Measurements from ENCODE around the gene RNF144B. TPM values are rescaled to one million over a fixed set of nuclear protein-coding genes. Genes with fewer than 3 reads are reported as not detected.

The RNF144B gene
- total and polyA plus RNA-seq, 2 of the 13 experiments (the other 11 are each of a cell fraction or from before 2014, with no cell fraction given) = 1.8 to 4.3 TPM

DNA sequence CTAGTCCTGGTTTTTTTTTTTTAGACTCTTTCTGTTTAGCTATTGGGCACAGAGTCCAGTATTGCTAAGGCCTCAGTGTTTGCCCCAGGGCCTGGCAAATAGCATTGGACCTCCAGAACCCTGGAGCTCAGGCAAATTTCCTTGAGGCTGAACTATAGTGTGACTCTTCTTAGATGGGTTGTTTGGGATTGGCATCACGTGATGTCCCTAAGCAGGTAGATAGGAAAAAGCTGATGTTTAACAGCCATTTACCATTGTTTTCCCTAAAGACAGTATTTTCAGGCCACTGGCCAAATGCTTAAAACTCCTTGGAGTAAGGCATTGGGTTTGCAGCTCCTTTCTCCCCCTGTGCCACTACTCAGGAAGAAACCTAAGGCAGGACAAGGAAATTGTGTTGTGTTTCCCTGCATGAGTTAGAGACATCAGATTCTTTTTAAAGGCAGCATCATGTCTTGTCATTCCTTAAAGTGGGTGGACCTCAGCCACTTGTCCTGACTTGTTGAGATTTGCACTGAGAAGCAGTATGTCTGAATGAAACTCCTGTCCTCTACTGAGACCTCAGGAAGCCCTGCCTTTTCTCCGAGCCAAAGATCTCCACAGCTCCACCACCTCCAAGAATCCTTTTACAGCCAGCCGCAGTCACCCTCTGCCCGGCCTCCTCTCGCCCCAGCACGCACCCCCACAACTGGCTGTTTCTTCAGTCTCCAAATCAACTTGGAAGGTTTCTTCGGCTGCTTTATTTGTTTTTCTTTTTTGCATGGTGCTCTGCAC, 46.2 kb upstream of the RNF144B start:
- Histone ChIP-seq H3K9me3 (ENCODE audit: low read length) (no peaks in the 10 kb centered on the region), H3K79me2 (ENCODE audit: insufficient read depth, low read length) (no peaks in the 10 kb centered on the region), H3K36me3 (replicated peaks in 1 of 2; ENCODE audit: control insufficient read depth in 1 of 2, insufficient read depth in 2 of 2, low read length in 2 of 2) (no peaks in the 10 kb centered on the region), H3K4me2 (ENCODE audit: low read depth, low read length) (no peak overlapping the region), H3K9ac (ENCODE audit: insufficient read depth, low read depth, low read length) (no peak overlapping the region), H3K4me1 (ENCODE audit: insufficient read depth, low read length) (no peaks in the 10 kb centered on the region), H4K20me1 (ENCODE audit: insufficient read depth, low read length) (no peaks in the 10 kb centered on the region), H3K27ac (ENCODE audit: extremely low read length, insufficient read depth, low read length) (no peak overlapping the region), H2AFZ (ENCODE audit: low read length) (no peak overlapping the region), H3K4me3 (replicated peaks in 1 of 3; ENCODE audit: insufficient read depth in 1 of 3, low read depth in 2 of 3, low read length in 3 of 3) (no peak overlapping the region), H3K27me3 (ENCODE audit: control insufficient read depth in 1 of 2, insufficient read depth in 2 of 2, low read length in 2 of 2) (no peaks in the 10 kb centered on the region; a peak in 1 of 5 replicates)
- ATAC-seq (no peak), FAIRE-seq (no peak), DNase-seq (ENCODE audit: low spot score) (no peak)
- BruUV-seq (replicated peaks) = no TSS peak
- in situ Hi-C loops (cut with HindIII; ENCODE audit: extremely low pct_ligation_motif_present, low pct_unique_long_range_greater_than_20kb) (no loop called here), intact Hi-C loops (cut with micrococcal nuclease; ENCODE audit: unreplicated experiment) (no loop called here)
- ChIA-PET POLR2A (no interaction called here), CTCF (ENCODE audit: low intra/inter-chr PET ratio, low total read pairs) (no interaction called here)
- TF ChIP-seq ZNF747 (CRISPR knock-in tag; IDR thresholded peaks at IDR 0.05; ENCODE audit: borderline replicate concordance) (no peak), RAD51 (IDR thresholded peaks at IDR 0.05; ENCODE audit: borderline replicate concordance) (peak; percentile 67; the same call in 1 of the 2 replicates)
- WGBS (ENCODE audit: low lambda C conversion rate) = 57% methylated on average over 7 of the region's 7 CpGs

- H3K79me2 ChIP-seq (ENCODE audit: insufficient read depth, low read length) = no peaks in the 10 kb centered on the region
- DNase-seq (ENCODE audit: low spot score) (no peak), FAIRE-seq (no peak), ATAC-seq (no peak)
- no peak overlapping the region for H3K27ac ChIP-seq (ENCODE audit: extremely low read length, insufficient read depth, low read length)
- no peaks in the 10 kb centered on the region for H3K9me3 ChIP-seq (ENCODE audit: low read length)
- WGBS (ENCODE audit: low lambda C conversion rate) = 44% methylated on average over 3 of the region's 3 CpGs
- no TSS peak for BruUV-seq (replicated peaks)
- no peaks in the 10 kb centered on the region for H3K36me3 ChIP-seq (replicated peaks in 1 of 2; ENCODE audit: control insufficient read depth in 1 of 2, insufficient read depth in 2 of 2, low read length in 2 of 2)
- no peak overlapping the region for H3K4me2 ChIP-seq (ENCODE audit: low read depth, low read length)
- no peak overlapping the region for H3K9ac ChIP-seq (ENCODE audit: insufficient read depth, low read depth, low read length)
- H4K20me1 ChIP-seq (ENCODE audit: insufficient read depth, low read length) = no peaks in the 10 kb centered on the region
- no peaks in the 10 kb centered on the region; a peak in 1 of 5 replicates for H3K27me3 ChIP-seq (ENCODE audit: control insufficient read depth in 1 of 2, insufficient read depth in 2 of 2, low read length in 2 of 2)
- H2AFZ ChIP-seq (ENCODE audit: low read length) = no peak overlapping the region
- POLR2A ChIA-PET = no interaction called here
- TF ChIP-seq ZNF652 (CRISPR knock-in tag; IDR thresholded peaks at IDR 0.05; ENCODE audit: borderline replicate concordance, low read depth) (no peak), ISL2 (CRISPR knock-in tag; IDR thresholded peaks at IDR 0.05) (no peak)
- TF ChIP-seq, protein P1, sequence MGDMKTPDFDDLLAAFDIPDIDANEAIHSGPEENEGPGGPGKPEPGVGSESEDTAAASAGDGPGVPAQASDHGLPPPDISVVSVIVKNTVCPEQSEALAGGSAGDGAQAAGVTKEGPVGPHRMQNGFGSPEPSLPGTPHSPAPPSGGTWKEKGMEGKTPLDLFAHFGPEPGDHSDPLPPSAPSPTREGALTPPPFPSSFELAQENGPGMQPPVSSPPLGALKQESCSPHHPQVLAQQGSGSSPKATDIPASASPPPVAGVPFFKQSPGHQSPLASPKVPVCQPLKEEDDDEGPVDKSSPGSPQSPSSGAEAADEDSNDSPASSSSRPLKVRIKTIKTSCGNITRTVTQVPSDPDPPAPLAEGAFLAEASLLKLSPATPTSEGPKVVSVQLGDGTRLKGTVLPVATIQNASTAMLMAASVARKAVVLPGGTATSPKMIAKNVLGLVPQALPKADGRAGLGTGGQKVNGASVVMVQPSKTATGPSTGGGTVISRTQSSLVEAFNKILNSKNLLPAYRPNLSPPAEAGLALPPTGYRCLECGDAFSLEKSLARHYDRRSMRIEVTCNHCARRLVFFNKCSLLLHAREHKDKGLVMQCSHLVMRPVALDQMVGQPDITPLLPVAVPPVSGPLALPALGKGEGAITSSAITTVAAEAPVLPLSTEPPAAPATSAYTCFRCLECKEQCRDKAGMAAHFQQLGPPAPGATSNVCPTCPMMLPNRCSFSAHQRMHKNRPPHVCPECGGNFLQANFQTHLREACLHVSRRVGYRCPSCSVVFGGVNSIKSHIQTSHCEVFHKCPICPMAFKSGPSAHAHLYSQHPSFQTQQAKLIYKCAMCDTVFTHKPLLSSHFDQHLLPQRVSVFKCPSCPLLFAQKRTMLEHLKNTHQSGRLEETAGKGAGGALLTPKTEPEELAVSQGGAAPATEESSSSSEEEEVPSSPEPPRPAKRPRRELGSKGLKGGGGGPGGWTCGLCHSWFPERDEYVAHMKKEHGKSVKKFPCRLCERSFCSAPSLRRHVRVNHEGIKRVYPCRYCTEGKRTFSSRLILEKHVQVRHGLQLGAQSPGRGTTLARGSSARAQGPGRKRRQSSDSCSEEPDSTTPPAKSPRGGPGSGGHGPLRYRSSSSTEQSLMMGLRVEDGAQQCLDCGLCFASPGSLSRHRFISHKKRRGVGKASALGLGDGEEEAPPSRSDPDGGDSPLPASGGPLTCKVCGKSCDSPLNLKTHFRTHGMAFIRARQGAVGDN (CRISPR knock-in tag; IDR thresholded peaks at IDR 0.05) = no peak
- in situ Hi-C loops (cut with HindIII; ENCODE audit: extremely low pct_ligation_motif_present, low pct_unique_long_range_greater_than_20kb) (no loop called here), intact Hi-C loops (cut with micrococcal nuclease; ENCODE audit: unreplicated experiment) (no loop called here)
- H3K4me3 ChIP-seq (replicated peaks in 1 of 3; ENCODE audit: insufficient read depth in 1 of 3, low read depth in 2 of 3, low read length in 3 of 3) = no peak overlapping the region
- H3K4me1 ChIP-seq (ENCODE audit: insufficient read depth, low read length) = no peaks in the 10 kb centered on the region
- CTCF ChIA-PET (ENCODE audit: low intra/inter-chr PET ratio, low total read pairs) = no interaction called here
Observed at GRCh38 chr6:18342223-18342622, 44.9 kb upstream of the RNF144B start.
